Astrocyte of the hippocampus (primary cell): Measurements from ENCODE around the gene AADACL4.
A peak's percentile ranks its signal among the peaks of the same experiment; 100 is the strongest.

Experiments used
- DNase-seq: peaks from one replicate; pipeline ENCODE4 v3.0.0; 2011; ENCODE audit warnings: low read depth, low spot score

Gene AADACL4

GRCh38 chr1:12643785-12644184 is at the start of gene AADACL4:
TSS of gene AADACL4 (plus strand) at chr1:12644085. CDS start at chr1:12644547, 462 bp downstream.
- DNase-seq = no peak

- DNase-seq = no peak
Observed at GRCh38 chr1:12594490-12594889, 49.4 kb upstream of the AADACL4 start.

- peak; percentile 94 for DNase-seq
Observed at GRCh38 chr1:12594966-12595756, 48.7 kb upstream of the AADACL4 start.

- DNase-seq = no peak
Observed at GRCh38 chr1:12595757-12596006, 48.2 kb upstream of the AADACL4 start.

- DNase-seq = peak; percentile 99
Observed at GRCh38 chr1:12596007-12596821, 47.7 kb upstream of the AADACL4 start.

- DNase-seq = peak; percentile 48
Observed at GRCh38 chr1:12597792-12598191, 46.1 kb upstream of the AADACL4 start.

GRCh38 chr1:12598974-12599373 is 44.9 kb upstream of the AADACL4 start:
- no peak for DNase-seq

GRCh38 chr1:12599657-12600056 is 44.2 kb upstream of the AADACL4 start:
- no peak for DNase-seq

GRCh38 chr1:12600335-12600734 is 43.5 kb upstream of the AADACL4 start:
- no peak for DNase-seq

GRCh38 chr1:12600880-12601633 is 42.8 kb upstream of the AADACL4 start:
- DNase-seq = peak; percentile 63

GRCh38 chr1:12601700-12602658 is 41.9 kb upstream of the AADACL4 start:
- peak; percentile 93 for DNase-seq

- no peak for DNase-seq
Observed at GRCh38 chr1:12602659-12603024, 41.2 kb upstream of the AADACL4 start.

- no peak for DNase-seq
Observed at GRCh38 chr1:12603224-12603623, 40.7 kb upstream of the AADACL4 start.

GRCh38 chr1:12604114-12604874 is 39.6 kb upstream of the AADACL4 start:
- DNase-seq = peak; percentile 95

- no peak for DNase-seq
Observed at GRCh38 chr1:12604986-12605385, 38.9 kb upstream of the AADACL4 start.

- no peak for DNase-seq
Observed at GRCh38 chr1:12607263-12607662, 36.6 kb upstream of the AADACL4 start.

GRCh38 chr1:12608311-12608957 is 35.5 kb upstream of the AADACL4 start:
- peak; percentile 72 for DNase-seq

- DNase-seq = no peak
Observed at GRCh38 chr1:12609469-12610003, 34.3 kb upstream of the AADACL4 start.

- DNase-seq = no peak
Observed at GRCh38 chr1:12610305-12610935, 33.5 kb upstream of the AADACL4 start.
